Brain microvascular endothelial cell (primary cell): ENCODE data around the gene FGF22.
"Not testable (repeated sequence)": the region's sequence is repeated elsewhere in the genome, so short reads cannot be mapped to it uniquely, and the experiment has no call there.

Experiments
- DNase-seq: peaks from one replicate; pipeline ENCODE4 v3.0.0-alpha.2; 2020
- H3K27ac ChIP-seq: fragments of 250-450 bp; sonication (Bioruptor Pico); 2 replicates; pipeline ENCODE4 v1.5.1; 2020; ENCODE audit warnings: mild to moderate bottlenecking, moderate library complexity
- H3K27me3 ChIP-seq: fragments of 250-450 bp; sonication (Bioruptor Pico); replicated peaks from 2 replicates; pipeline ENCODE4 v1.5.1; 2020; ENCODE audit warnings: mild to moderate bottlenecking
- H3K36me3 ChIP-seq: fragments of 250-450 bp; sonication (Bioruptor Pico); replicated peaks from 2 replicates; pipeline ENCODE4 v1.5.1; 2020; ENCODE audit warnings: mild to moderate bottlenecking
- H3K4me3 ChIP-seq: 2 replicates; pipeline ENCODE4 v1.5.1; 2011; ENCODE audit warnings: low read depth, mild to moderate bottlenecking, control low read depth, low read length, moderate library complexity
- in situ Hi-C: cut with HindIII; loops from 2 replicates; pipeline ENCODE4 v1.10.0; 2017; ENCODE audit warnings: low sequenced_read_pairs, low pct_ligation_motif_present
- TF ChIP-seq, protein P1 (sequence below): IDR thresholded peaks from 2 replicates; pipeline ENCODE4 v1.5.1; 2011; ENCODE audit warnings: low read depth, mild to moderate bottlenecking, moderate library complexity, low read length, control low read depth, inconsistent platforms; ENCODE audit errors: missing control alignments

FGF22 gene

DNA sequence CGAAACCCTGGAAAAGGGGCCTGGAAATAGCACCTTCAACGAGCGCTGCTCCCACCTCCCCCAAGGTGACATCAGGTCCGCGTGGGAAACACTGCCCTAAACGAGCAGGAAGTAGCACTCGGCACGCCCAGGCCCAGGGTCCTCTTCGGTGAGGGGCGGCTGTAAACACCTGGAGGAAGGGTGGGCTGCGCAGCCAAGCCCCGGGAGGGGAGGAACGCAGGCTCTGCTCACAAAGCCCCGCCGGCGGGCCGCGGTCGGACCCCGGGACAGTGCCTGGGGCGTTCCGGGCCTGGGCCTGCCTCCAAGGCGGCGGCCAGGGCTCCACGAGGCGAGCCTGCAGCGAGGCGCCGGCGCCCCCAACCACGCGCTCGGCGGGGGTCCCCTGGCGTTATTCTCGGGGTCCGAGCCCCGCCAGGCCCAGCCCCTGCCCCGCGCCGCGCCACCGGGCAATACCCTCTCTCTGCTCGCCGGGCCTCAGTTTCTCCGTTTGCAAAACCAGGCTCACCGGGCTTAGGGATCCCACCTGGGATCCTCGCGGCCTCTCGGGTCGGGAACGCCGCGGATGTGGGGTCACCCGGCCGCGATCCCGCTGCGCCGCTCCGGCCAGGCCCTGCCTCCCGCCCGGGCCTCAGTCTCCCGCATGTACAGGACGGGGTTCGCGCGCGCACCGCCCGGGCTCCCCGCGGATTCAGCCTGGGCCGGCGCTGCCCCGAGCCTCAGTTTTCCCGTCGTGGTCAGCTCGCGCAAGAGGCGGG lies 22.7 kb downstream of the FGF22 start:
- in situ Hi-C loops = no loop called here
- peak overlapping the region; percentile 88 for H3K4me3 ChIP-seq
- TF ChIP-seq, protein P1, sequence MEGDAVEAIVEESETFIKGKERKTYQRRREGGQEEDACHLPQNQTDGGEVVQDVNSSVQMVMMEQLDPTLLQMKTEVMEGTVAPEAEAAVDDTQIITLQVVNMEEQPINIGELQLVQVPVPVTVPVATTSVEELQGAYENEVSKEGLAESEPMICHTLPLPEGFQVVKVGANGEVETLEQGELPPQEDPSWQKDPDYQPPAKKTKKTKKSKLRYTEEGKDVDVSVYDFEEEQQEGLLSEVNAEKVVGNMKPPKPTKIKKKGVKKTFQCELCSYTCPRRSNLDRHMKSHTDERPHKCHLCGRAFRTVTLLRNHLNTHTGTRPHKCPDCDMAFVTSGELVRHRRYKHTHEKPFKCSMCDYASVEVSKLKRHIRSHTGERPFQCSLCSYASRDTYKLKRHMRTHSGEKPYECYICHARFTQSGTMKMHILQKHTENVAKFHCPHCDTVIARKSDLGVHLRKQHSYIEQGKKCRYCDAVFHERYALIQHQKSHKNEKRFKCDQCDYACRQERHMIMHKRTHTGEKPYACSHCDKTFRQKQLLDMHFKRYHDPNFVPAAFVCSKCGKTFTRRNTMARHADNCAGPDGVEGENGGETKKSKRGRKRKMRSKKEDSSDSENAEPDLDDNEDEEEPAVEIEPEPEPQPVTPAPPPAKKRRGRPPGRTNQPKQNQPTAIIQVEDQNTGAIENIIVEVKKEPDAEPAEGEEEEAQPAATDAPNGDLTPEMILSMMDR = no peak

DNA sequence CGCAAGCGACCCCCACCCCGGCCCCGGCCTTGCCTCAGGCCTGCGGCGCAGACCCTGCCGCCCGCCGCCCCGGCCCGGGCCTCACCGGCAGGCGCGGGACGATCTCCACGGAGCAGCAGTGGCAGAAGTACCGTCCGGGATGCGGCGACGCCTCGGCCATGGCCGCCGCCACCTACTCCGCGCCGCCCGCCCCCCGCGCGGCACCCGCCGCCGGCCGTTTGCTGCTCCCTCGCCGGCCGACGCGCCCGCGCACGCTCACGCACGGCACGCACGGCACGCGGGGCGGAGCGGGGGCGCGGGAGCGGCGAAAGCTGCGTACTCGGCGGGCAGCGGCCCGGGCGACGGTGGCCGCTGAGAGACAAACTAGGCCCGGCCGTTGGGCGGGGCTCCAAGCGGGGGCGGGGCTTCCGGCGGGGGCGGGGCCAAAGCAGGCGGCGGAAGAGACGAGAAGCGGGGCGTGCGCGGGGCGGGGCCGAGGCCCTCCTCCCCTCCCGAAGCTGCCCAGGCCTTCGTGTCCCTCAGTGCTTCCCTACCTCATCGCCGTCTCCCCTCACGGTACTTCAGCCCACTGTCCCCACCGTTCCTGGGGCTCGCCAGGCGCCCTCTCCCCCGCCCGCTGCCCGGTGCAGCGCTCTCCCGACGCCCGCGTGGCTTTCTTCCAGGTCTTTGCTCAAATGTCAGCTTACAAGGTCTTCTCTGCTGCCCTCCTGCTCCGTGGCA lies 23.4 kb downstream of the FGF22 start, which contains the start of gene RNF126:
TSS of gene RNF126 (minus strand) at position 253 of the 720 bp plus-strand sequence. CDS start at position 160, 93 bp downstream.
- Histone ChIP-seq H3K4me3 (peak within 1 kb of the TSS; percentile 88), H3K27me3 (no peaks in the 10 kb centered on the region), H3K36me3 (peaks cover 4% of the 10 kb centered on the region), H3K27ac (peak within 1 kb of the TSS; percentile 87)
- in situ Hi-C loops = no loop called here
- peak; percentile 86 for DNase-seq
- TF ChIP-seq, protein P1 = no peak

More for the DNA sequence above, 22.7 kb downstream of the FGF22 start:
- peak overlapping the region; percentile 87 for H3K27ac ChIP-seq
- H3K27me3 ChIP-seq = no peaks in the 10 kb centered on the region
- DNase-seq = no peak
- H3K36me3 ChIP-seq = peaks cover 6% of the 10 kb centered on the region

DNA sequence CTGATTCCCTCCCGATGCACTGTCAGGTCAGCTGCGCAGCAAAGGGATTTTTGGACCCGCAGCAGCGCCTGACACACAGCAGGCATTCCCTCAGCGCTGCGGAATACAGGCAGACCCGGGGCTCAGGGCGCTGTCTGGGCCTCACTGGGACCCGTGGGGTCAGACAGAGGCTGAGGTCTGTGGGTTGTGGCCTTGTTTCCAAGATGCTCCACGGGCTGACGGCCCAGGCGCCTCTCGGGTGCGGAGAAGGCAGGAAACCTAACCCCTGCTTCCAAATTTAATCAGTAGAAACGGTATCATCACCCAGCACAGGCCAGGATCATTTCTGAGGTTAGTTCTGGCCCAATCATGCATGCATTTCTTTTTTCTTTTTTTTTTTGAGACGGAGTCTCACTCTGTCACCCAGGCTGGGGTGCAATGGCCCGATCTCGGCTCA lies 24.0 kb downstream of the FGF22 start:
- H3K27me3 ChIP-seq = no peaks in the 10 kb centered on the region
- DNase-seq = no peak
- H3K27ac ChIP-seq = peak overlapping the region; percentile 49
- TF ChIP-seq, protein P1 = no peak
- peak overlapping the region; percentile 52 for H3K4me3 ChIP-seq
- in situ Hi-C loops = no loop called here
- peaks cover 1% of the 10 kb centered on the region for H3K36me3 ChIP-seq

DNA sequence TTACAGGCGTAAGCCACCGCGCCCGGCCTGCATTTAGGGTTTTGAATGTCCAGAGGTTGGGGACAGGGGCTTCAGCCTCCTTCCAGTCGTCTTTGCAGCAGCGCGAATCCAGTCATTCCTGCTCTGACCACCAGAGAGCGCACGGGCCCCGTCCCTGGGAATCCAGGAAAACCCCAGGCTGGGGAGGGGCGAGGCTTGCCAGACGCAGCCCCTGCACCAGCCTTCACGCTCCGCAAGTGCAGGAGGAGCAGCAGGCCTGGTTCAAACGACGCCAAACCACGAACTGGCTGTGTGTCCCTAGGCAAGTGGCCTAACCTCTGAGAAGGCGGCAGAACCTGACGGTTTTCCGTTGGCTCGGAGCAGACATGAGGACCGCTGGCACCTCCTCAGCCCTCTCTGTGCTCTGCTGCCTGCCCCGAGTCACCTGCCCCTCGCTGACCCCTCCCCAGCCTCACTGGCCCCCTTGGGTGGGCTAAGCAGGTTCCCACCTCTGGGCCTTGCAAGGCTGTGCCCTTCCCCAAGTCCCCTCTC lies 25.3 kb downstream of the FGF22 start:
- peak; percentile 65 for DNase-seq
- in situ Hi-C loops = no loop called here
- TF ChIP-seq, protein P1 = peak; percentile 96
- no peak overlapping the region for H3K4me3 ChIP-seq
- no peaks in the 10 kb centered on the region for H3K36me3 ChIP-seq
- no peaks in the 10 kb centered on the region for H3K27me3 ChIP-seq
- no peak overlapping the region for H3K27ac ChIP-seq

DNA sequence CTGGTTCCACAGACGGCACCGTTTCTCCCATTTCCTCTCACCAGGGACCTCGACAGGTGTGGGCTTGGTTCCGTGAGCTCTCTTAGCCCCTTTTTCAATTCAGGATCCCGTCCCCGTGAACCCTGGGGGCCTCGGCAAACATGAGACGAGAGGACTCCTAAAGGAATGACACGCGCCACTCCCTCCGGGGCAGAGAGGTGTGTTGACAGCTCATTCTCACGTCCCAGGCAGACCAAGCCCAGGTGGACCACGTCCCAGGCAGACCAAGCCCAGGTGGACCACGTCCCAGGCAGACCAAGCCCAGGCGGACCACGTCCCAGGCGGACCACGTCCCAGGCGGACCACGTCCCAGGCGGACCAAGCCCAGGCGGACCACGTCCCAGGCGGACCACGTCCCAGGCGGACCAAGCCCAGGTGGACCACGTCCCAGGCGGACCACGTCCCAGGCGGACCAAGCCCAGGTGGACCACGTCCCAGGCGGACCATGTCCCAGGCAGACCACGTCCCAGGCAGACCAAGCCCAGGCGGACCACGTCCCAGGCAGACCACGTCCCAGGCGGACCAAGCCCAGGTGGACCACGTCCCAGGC lies 27.4 kb downstream of the FGF22 start:
- DNase-seq, H3K36me3 ChIP-seq, H3K4me3 ChIP-seq, H3K27ac ChIP-seq, H3K27me3 ChIP-seq, in situ Hi-C loops: not testable (repeated sequence)

DNA sequence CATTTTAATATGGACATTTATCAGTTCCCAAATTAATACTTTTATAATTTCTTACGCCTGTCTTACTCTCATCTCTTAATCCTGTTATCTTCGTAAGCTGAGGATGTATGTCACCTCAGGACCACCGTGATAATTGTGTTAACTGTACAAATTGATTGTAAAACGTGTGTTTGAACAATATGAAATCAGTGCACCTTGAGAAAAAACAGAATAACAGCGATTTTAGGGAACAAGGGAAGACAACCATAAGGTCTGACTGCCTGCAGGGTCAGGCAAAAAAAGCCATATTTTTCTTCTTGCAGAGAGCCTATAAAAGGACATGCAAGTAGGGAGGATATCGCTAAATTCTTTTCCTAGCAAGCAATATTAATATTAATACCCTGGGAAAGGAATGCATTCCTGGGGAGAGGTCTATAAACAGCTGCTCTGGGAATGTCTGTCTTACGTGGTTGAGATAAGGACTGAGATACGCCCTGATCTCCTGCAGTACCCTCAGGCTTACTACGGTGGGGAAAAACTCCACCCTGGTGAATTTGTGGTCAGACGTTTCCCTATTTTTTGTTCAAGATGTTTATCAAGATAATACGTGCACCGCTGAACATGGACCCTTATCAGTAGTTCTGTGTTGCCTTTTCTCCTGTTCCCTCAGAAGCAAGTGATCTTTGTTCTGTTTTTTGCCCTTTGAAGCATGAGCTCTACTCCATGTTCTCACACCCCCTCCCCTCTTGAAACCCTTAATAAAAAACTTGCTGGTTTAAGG lies 29.2 kb downstream of the FGF22 start:
- peak; percentile 83 for DNase-seq
- peak overlapping the region; percentile 65 for H3K27ac ChIP-seq
- in situ Hi-C loops, H3K4me3 ChIP-seq, H3K36me3 ChIP-seq, H3K27me3 ChIP-seq: not testable (repeated sequence)
